H9 (cell line): ENCODE measurements around the gene ZBP1. TPM values are rescaled to one million over a fixed set of nuclear protein-coding genes. Genes with fewer than 3 reads are reported as not detected.
A peak's percentile ranks its signal among the peaks of the same experiment; 100 is the strongest.

Experiments
- DNase-seq: peaks from one replicate; pipeline ENCODE4 v3.0.0-alpha.2; 2017
- H2AFZ ChIP-seq: one replicate; pipeline ENCODE4 v1.6.1; 2013; ENCODE audit warnings: mild to moderate bottlenecking, low read length, control low read depth, moderate library complexity
- H2AK5ac ChIP-seq: 2 replicates; pipeline ENCODE4 v1.6.1; 2013; ENCODE audit warnings: low read length, control low read depth, mixed read lengths; ENCODE audit not compliant: insufficient read length
- H2BK120ac ChIP-seq: one replicate; pipeline ENCODE4 v1.6.1; 2013; ENCODE audit warnings: low read depth, mild to moderate bottlenecking, low read length, control low read depth, inconsistent platforms; ENCODE audit not compliant: poor library complexity, severe bottlenecking
- H2BK12ac ChIP-seq: 2 replicates; pipeline ENCODE4 v1.6.1; 2013; ENCODE audit warnings: low read length, control low read depth, mixed read lengths, low read depth; ENCODE audit not compliant: insufficient read length
- H2BK15ac ChIP-seq: 2 replicates; pipeline ENCODE4 v1.6.1; 2013; ENCODE audit warnings: low read depth, low read length, control low read depth
- H2BK20ac ChIP-seq: one replicate; pipeline ENCODE4 v1.6.1; 2013; ENCODE audit warnings: low read depth, mild to moderate bottlenecking, low read length, control low read depth, inconsistent platforms; ENCODE audit not compliant: poor library complexity, severe bottlenecking
- H2BK5ac ChIP-seq: 2 replicates; pipeline ENCODE4 v1.6.1; 2013; ENCODE audit warnings: low read length, control low read depth, mixed read lengths; ENCODE audit not compliant: insufficient read length
- H3K14ac ChIP-seq: 2 replicates; pipeline ENCODE4 v1.6.1; 2013; ENCODE audit warnings: low read length, control low read depth; ENCODE audit not compliant: insufficient read depth
- H3K18ac ChIP-seq: 2 replicates; pipeline ENCODE4 v1.6.1; 2013; ENCODE audit warnings: low read depth, mild to moderate bottlenecking, mixed read lengths, low read length, control low read depth; ENCODE audit not compliant: insufficient read length
- H3K23ac ChIP-seq: 2 replicates; pipeline ENCODE4 v1.6.1; 2013; ENCODE audit warnings: low read length, control low read depth, mixed read lengths, low read depth; ENCODE audit not compliant: insufficient read length
- H3K23me2 ChIP-seq: 2 replicates; pipeline ENCODE4 v1.6.1; 2013; ENCODE audit warnings: low read depth, mild to moderate bottlenecking, mixed read lengths, low read length, control low read depth; ENCODE audit not compliant: insufficient read length, poor library complexity, severe bottlenecking
- H3K27ac ChIP-seq: 2 replicates; pipeline ENCODE4 v1.5.1; 2013; ENCODE audit warnings: low read length, control low read depth, mixed read lengths, low read depth; ENCODE audit not compliant: insufficient read length
- H3K27me3 ChIP-seq: 2 replicates; pipeline ENCODE4 v1.6.1; 2013; ENCODE audit warnings: low read length, control low read depth, inconsistent platforms; ENCODE audit not compliant: insufficient read depth
- H3K4ac ChIP-seq: 2 replicates; pipeline ENCODE4 v1.6.1; 2013; ENCODE audit warnings: low read depth, mild to moderate bottlenecking, control low read depth, inconsistent platforms, low read length, moderate library complexity
- H3K4me1 ChIP-seq: 2 replicates; pipeline ENCODE4 v1.6.1; 2013; ENCODE audit warnings: low read length, control low read depth, inconsistent platforms; ENCODE audit not compliant: insufficient read depth
- H3K4me2 ChIP-seq: 2 replicates; pipeline ENCODE4 v1.6.1; 2013; ENCODE audit warnings: low read length, control low read depth, mixed read lengths; ENCODE audit not compliant: insufficient read length, insufficient read depth
- H3K56ac ChIP-seq: 2 replicates; pipeline ENCODE4 v1.6.1; 2013; ENCODE audit warnings: low read depth, mild to moderate bottlenecking, mixed read lengths, low read length, control low read depth; ENCODE audit not compliant: insufficient read length
- H3K79me1 ChIP-seq: 2 replicates; pipeline ENCODE4 v1.6.1; 2013; ENCODE audit warnings: low read depth, mild to moderate bottlenecking, moderate library complexity, low read length, control low read depth, inconsistent platforms; ENCODE audit not compliant: insufficient read depth, poor library complexity, severe bottlenecking
- H3K79me2 ChIP-seq: 2 replicates; pipeline ENCODE4 v1.6.1; 2013; ENCODE audit warnings: low read length, control low read depth, inconsistent platforms; ENCODE audit not compliant: insufficient read depth
- H3K9ac ChIP-seq: 2 replicates; pipeline ENCODE4 v1.6.1; 2013; ENCODE audit warnings: low read length, control low read depth, mixed read lengths; ENCODE audit not compliant: insufficient read length; ENCODE audit errors: extremely low read depth
- H3K9me3 ChIP-seq: one replicate; pipeline ENCODE4 v1.6.1; 2013; ENCODE audit warnings: low read depth, low read length, inconsistent platforms; ENCODE audit not compliant: control insufficient read depth
- H3T11ph ChIP-seq: one replicate; pipeline ENCODE4 v1.6.1; 2013; ENCODE audit warnings: mild to moderate bottlenecking, low read length, control low read depth, inconsistent platforms
- H4K20me1 ChIP-seq: one replicate; pipeline ENCODE4 v1.6.1; 2013; ENCODE audit not compliant: control insufficient read depth, insufficient read length, insufficient read depth
- H4K5ac ChIP-seq: 2 replicates; pipeline ENCODE4 v1.6.1; 2013; ENCODE audit warnings: low read depth, mild to moderate bottlenecking, mixed read lengths, low read length, control low read depth; ENCODE audit not compliant: insufficient read length
- H4K8ac ChIP-seq: replicated peaks from 2 replicates; pipeline ENCODE4 v1.6.1; 2013; ENCODE audit warnings: low read length, control low read depth, mixed read lengths, low read depth; ENCODE audit not compliant: insufficient read length
- H4K91ac ChIP-seq: 2 replicates; pipeline ENCODE4 v1.6.1; 2013; ENCODE audit warnings: low read depth, mild to moderate bottlenecking, moderate library complexity, mixed read lengths, low read length, control low read depth; ENCODE audit not compliant: insufficient read length
- H3K27ac Mint-ChIP-seq, 3 experiments: 2 replicates in 2 of 3; 3 replicates in 1 of 3; pipeline ENCODE4 v1.8.0; 2020 to 2021; ENCODE audit warnings: mixed read lengths in 3 of 3, mild to moderate bottlenecking in 1 of 3, moderate library complexity in 1 of 3
- H3K27me3 Mint-ChIP-seq: 2 replicates; pipeline ENCODE4 v1.8.0; 2021; ENCODE audit warnings: low read depth, mild to moderate bottlenecking, moderate library complexity, mixed read lengths
- H3K36me3 Mint-ChIP-seq, 3 experiments: 2 replicates in 2 of 3; 3 replicates in 1 of 3; pipeline ENCODE4 v1.8.0; 2020 to 2021; ENCODE audit warnings: low read depth in 3 of 3, mixed read lengths in 3 of 3; ENCODE audit not compliant: insufficient read depth in 1 of 3
- H3K4me1 Mint-ChIP-seq, 2 experiments: 2 replicates each; pipeline ENCODE4 v1.8.0; 2020; ENCODE audit warnings: mixed read lengths in 2 of 2
- H3K4me3 Mint-ChIP-seq, 2 experiments: 2 replicates in 1 of 2; 3 replicates in 1 of 2; pipeline ENCODE4 v1.8.0; 2020 to 2021; ENCODE audit warnings: mild to moderate bottlenecking in 2 of 2, mixed read lengths in 2 of 2, moderate library complexity in 1 of 2
- H3K9me3 Mint-ChIP-seq, 2 experiments: 2 replicates in 1 of 2; 3 replicates in 1 of 2; pipeline ENCODE4 v1.8.0; 2020; ENCODE audit warnings: mild to moderate bottlenecking in 2 of 2, mixed read lengths in 2 of 2, moderate library complexity in 1 of 2
- WGBS: extraction: QIAGEN DNeasy Blood & Tissue Kit; methylation state at CpG from one replicate; pipeline ENCODE4 v1.1.7; 2013; ENCODE audit warnings: missing lambda C conversion rate, low lambda C conversion rate, mixed read lengths; ENCODE audit not compliant: insufficient read length; ENCODE audit errors: extremely low coverage; 5-methylcytosine and 5-hydroxymethylcytosine counted together
- total RNA-seq: library from RNA; stranded (reverse); gene quantifications from 2 replicates; pipeline ENCODE4 v1.2.1, GENCODE V29; 2021
- TF ChIP-seq, protein P1 (sequence below): fragments of 200-600 bp; sonication (generic); conservative IDR thresholded peaks from 3 replicates; pipeline ENCODE4 v1.8.0; 2021; ENCODE audit warnings: antibody characterized with exemption, mild to moderate bottlenecking

The ZBP1 gene
- total RNA-seq, 1 experiment from 2014 or later = not detected

DNA sequence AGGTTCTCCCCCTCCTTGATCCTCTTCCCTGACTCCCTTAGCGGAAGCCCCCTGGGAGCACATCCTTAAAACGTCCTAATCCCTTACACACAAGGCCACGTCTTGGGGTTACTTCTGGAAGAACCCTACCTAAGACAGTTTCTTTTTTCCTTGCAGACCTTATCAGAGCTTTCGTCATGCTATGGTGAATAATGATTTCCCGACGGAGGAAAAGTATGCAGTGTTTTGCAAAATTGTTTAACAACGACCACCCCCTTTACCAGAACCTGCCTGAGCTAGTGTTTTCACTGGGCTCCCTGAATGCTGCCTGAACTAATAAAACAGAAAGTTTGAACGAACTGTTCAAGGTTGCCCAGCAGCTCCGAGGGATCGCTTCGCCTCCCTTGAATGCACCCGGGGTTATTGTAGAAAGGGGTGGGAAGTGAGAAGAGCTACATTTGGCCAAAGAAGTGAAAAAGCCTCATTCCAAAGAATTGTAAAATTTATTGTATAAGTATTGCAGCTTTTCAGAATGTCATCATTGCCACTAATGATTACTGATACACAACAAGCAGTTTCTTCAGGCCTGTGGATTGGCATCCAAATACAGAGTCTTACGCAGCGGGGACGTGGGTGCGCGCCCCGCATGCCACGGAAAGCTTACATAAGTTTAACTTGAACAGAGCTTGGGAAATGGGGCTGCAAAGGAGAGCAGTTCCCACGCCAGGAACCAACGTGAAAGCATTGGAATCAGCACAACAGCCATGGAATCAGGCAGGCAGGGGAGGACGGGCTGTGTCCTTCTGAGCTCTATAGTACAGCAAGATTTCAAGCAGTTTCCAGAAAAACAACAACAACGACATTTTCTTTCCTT lies 27.9 kb upstream of the ZBP1 start:
- no peak overlapping the region for H4K8ac ChIP-seq
- no peak overlapping the region for H3K4ac ChIP-seq
- no peaks in the 10 kb centered on the region for H3K79me1 ChIP-seq
- H3K18ac ChIP-seq = no peak overlapping the region
- no peak overlapping the region for H2BK12ac ChIP-seq
- H3K27me3 ChIP-seq = no peaks in the 10 kb centered on the region
- no peak overlapping the region for H3K27ac ChIP-seq
- H3K9ac ChIP-seq = no peak overlapping the region
- no peak overlapping the region for H4K5ac ChIP-seq
- Mint-ChIP-seq H3K4me1 (peaks cover 6 to 11% of the 10 kb centered on the region in 2 experiments), H3K9me3 (peaks cover 26 to 29% of the 10 kb centered on the region in 2 experiments), H3K4me3 (no peak overlapping the region; a peak in 1 of 5 replicates), H3K36me3 (peaks cover 24 to 49% (median 33%) of the 10 kb centered on the region in 3 experiments), H3K27ac (peak overlapping the region; percentile 1 to 79 (median 25); a peak in 5 of 7 replicates), H3K27me3 (peaks cover 3% of the 10 kb centered on the region)
- no peak overlapping the region for H3K23ac ChIP-seq
- no peak overlapping the region for H4K91ac ChIP-seq
- 0 out of 2 replicates have a peak, but pooled peaks cover 3% of the 10 kb centered on the region for H3K4me1 ChIP-seq
- H4K20me1 ChIP-seq = no peaks in the 10 kb centered on the region
- no peak for DNase-seq
- H3K4me2 ChIP-seq = no peak overlapping the region
- no peak overlapping the region for H2BK120ac ChIP-seq
- no peak overlapping the region for H2AFZ ChIP-seq
- H3K79me2 ChIP-seq = no peaks in the 10 kb centered on the region
- no peak overlapping the region for H2BK5ac ChIP-seq
- H3K14ac ChIP-seq = no peak overlapping the region
- no peak overlapping the region for H3T11ph ChIP-seq
- H2BK15ac ChIP-seq = no peak overlapping the region
- no peak overlapping the region for H2AK5ac ChIP-seq
- peaks cover 8% of the 10 kb centered on the region for H3K9me3 ChIP-seq
- H3K56ac ChIP-seq = no peak overlapping the region
- H2BK20ac ChIP-seq = no peak overlapping the region
- WGBS = no CpG with 5 or more reads among the region's 23 CpGs
- H3K23me2 ChIP-seq = no peaks in the 10 kb centered on the region
- TF ChIP-seq, protein P1, sequence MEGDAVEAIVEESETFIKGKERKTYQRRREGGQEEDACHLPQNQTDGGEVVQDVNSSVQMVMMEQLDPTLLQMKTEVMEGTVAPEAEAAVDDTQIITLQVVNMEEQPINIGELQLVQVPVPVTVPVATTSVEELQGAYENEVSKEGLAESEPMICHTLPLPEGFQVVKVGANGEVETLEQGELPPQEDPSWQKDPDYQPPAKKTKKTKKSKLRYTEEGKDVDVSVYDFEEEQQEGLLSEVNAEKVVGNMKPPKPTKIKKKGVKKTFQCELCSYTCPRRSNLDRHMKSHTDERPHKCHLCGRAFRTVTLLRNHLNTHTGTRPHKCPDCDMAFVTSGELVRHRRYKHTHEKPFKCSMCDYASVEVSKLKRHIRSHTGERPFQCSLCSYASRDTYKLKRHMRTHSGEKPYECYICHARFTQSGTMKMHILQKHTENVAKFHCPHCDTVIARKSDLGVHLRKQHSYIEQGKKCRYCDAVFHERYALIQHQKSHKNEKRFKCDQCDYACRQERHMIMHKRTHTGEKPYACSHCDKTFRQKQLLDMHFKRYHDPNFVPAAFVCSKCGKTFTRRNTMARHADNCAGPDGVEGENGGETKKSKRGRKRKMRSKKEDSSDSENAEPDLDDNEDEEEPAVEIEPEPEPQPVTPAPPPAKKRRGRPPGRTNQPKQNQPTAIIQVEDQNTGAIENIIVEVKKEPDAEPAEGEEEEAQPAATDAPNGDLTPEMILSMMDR = no peak
